ENCODE results near the gene ZBED5.
"Not testable (repeated sequence)": the region's sequence is repeated elsewhere in the genome, so short reads cannot be mapped to it uniquely, and the experiment has no call there.

Gene ZBED5

GRCh38 chr11:10824888-10825287 lies 33.0 kb downstream of the ZBED5 start:
- TF ChIP-seq GABPA (IDR thresholded peaks at IDR 0.05; ENCODE audit: low read depth) (no peak), CTCF (IDR thresholded peaks at IDR 0.05; ENCODE audit: insufficient read depth, low read length) (no peak), REST (IDR thresholded peaks at IDR 0.05; ENCODE audit: insufficient replicate concordance, low read depth) (no peak), POLR2AphosphoS5 (IDR thresholded peaks at IDR 0.05; ENCODE audit: low read depth) (no peak), SPI1 (IDR thresholded peaks at IDR 0.05; ENCODE audit: borderline replicate concordance, low read depth) (peak; percentile 97)
- peak in 1 of 2 experiments; percentile 29 for DNase-seq (ENCODE audit: low read depth in 1 of 2, low spot score in 1 of 2)
- Histone ChIP-seq H3K27me3 (ENCODE audit: insufficient read depth, poor library complexity, severe bottlenecking) (no peaks in the 10 kb centered on the region), H3K27ac (replicated peaks) (no peak overlapping the region), H3K4me3 (replicated peaks; ENCODE audit: insufficient read depth, low read length) (no peak overlapping the region)

- DNase-seq (ENCODE audit: low read depth in 1 of 2, low spot score in 1 of 2): no peak
- no peak overlapping the region for H3K4me3 ChIP-seq (replicated peaks; ENCODE audit: insufficient read depth, low read length)
- no peaks in the 10 kb centered on the region for H3K27me3 ChIP-seq (ENCODE audit: insufficient read depth, poor library complexity, severe bottlenecking)
- no peak for TF ChIP-seq REST (IDR thresholded peaks at IDR 0.05; ENCODE audit: insufficient replicate concordance, low read depth)
- no peak for TF ChIP-seq POLR2AphosphoS5 (IDR thresholded peaks at IDR 0.05; ENCODE audit: low read depth)
- TF ChIP-seq CTCF (IDR thresholded peaks at IDR 0.05; ENCODE audit: insufficient read depth, low read length): no peak
- TF ChIP-seq SPI1 (IDR thresholded peaks at IDR 0.05; ENCODE audit: borderline replicate concordance, low read depth): no peak
- TF ChIP-seq GABPA (IDR thresholded peaks at IDR 0.05; ENCODE audit: low read depth): no peak
- H3K27ac ChIP-seq (replicated peaks): no peak overlapping the region
Observed at GRCh38 chr11:10823152-10823579, 34.7 kb downstream of the ZBED5 start.

- H3K27ac ChIP-seq (replicated peaks); DNase-seq (ENCODE audit: low read depth in 1 of 2, low spot score in 1 of 2); H3K4me3 ChIP-seq (replicated peaks; ENCODE audit: insufficient read depth, low read length); H3K27me3 ChIP-seq (ENCODE audit: insufficient read depth, poor library complexity, severe bottlenecking): not testable (repeated sequence)
Observed at GRCh38 chr11:10822491-10822890, 35.4 kb downstream of the ZBED5 start.

- DNase-seq (ENCODE audit: low read depth in 1 of 2, low spot score in 1 of 2): no peak
- Histone ChIP-seq H3K27ac (replicated peaks) (no peak overlapping the region), H3K27me3 (ENCODE audit: insufficient read depth, poor library complexity, severe bottlenecking) (no peaks in the 10 kb centered on the region), H3K4me3 (replicated peaks; ENCODE audit: insufficient read depth, low read length) (no peak overlapping the region)
- TF ChIP-seq GABPA (IDR thresholded peaks at IDR 0.05; ENCODE audit: low read depth): no peak
- TF ChIP-seq CTCF (IDR thresholded peaks at IDR 0.05; ENCODE audit: insufficient read depth, low read length): no peak
- TF ChIP-seq POLR2AphosphoS5 (IDR thresholded peaks at IDR 0.05; ENCODE audit: low read depth): no peak
- TF ChIP-seq SPI1 (IDR thresholded peaks at IDR 0.05; ENCODE audit: borderline replicate concordance, low read depth): no peak
- no peak for TF ChIP-seq REST (IDR thresholded peaks at IDR 0.05; ENCODE audit: insufficient replicate concordance, low read depth)
Observed at GRCh38 chr11:10818594-10818993, 39.3 kb downstream of the ZBED5 start.
